ENCODE measurements around the gene TAP1.

Gene TAP1

DNA sequence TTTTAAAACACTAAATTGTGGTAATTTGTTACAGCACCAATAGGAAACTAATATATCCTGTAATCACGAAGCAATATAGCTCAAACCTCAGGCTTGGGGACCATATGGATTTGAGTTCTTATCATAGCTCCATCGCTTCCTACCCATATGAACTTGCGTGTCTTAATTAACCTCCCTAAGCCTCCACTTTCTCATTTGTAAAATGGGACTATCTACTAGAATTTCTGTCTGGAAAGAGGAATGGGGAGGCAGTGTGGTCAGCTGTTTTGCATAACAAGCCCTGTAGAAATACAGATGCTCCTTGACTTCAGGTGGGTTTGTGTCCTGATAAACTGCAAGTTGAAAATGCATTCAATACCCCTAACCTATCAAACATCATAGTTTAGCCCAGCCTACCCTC is 53.8 kb downstream of the TAP1 start:
- no peak overlapping the region for H3K4me2 ChIP-seq (ENCODE audit: low read length)

DNA sequence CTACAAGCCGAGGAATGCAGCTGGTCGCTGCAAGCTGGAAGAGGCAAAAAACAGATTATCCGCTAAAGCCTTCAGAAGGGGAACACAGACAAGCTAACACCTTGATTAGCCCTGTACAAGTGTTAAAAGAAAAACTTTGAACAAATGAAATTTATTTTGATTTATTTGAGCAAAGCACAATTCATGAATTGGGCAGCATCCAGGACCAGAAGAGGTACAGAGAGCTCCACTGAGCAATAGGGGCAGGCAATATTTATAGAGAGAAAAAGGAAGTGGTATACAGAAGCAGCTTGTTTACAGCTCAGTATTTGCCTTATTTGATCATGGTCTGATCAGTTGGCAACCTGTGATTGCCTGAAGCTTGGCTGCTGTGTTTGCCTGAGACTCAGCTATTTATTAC is 54.3 kb downstream of the TAP1 start:
- H3K9me2 ChIP-seq (ENCODE audit: low read depth, low read length): no peaks in the 10 kb centered on the region
- H3K4me2 ChIP-seq (ENCODE audit: low read length): no peak overlapping the region
- H3K4me3 ChIP-seq (ENCODE audit: low read depth, low read length, poor library complexity, severe bottlenecking): no peak overlapping the region
- H3K27ac ChIP-seq (ENCODE audit: low read depth, low read length, poor library complexity, severe bottlenecking): no peak overlapping the region
- H2AFZ ChIP-seq (ENCODE audit: low read length): no peak overlapping the region
- no peaks in the 10 kb centered on the region for H3F3A ChIP-seq (ENCODE audit: insufficient read depth, low read length)
- no peak for TF ChIP-seq EZH2 (IDR thresholded peaks at IDR 0.05; ENCODE audit: borderline replicate concordance, low read length)
- no peak for TF ChIP-seq CTCF (IDR thresholded peaks at IDR 0.05; ENCODE audit: low read length)
- H3K27me3 ChIP-seq (ENCODE audit: insufficient read depth, low read length): no peaks in the 10 kb centered on the region; the same call in 1 of the 2 replicates
- no peaks in the 10 kb centered on the region for H3K79me2 ChIP-seq (ENCODE audit: insufficient read depth, low read length)
- H3K36me3 ChIP-seq (ENCODE audit: insufficient read depth, low read length): no peaks in the 10 kb centered on the region; the same call in 1 of the 2 replicates
- no peaks in the 10 kb centered on the region for H4K20me1 ChIP-seq (ENCODE audit: insufficient read depth, low read length)
- no peak overlapping the region for H3K9ac ChIP-seq (ENCODE audit: low read length)
- peaks cover 7% of the 10 kb centered on the region for H3K9me3 ChIP-seq (ENCODE audit: low read length)
- peaks cover 16% of the 10 kb centered on the region for H3K4me1 ChIP-seq (ENCODE audit: insufficient read depth, low read length, severe bottlenecking)

More for the DNA sequence above, 53.8 kb downstream of the TAP1 start:
- no peaks in the 10 kb centered on the region for H4K20me1 ChIP-seq (ENCODE audit: insufficient read depth, low read length)
- H3K4me3 ChIP-seq (ENCODE audit: low read depth, low read length, poor library complexity, severe bottlenecking): no peak overlapping the region
- 0 out of 2 replicates have a peak overlapping the region, but pooled peaks have one; percentile 37 for H2AFZ ChIP-seq (ENCODE audit: low read length)
- H3K36me3 ChIP-seq (ENCODE audit: insufficient read depth, low read length): no peaks in the 10 kb centered on the region; the same call in 1 of the 2 replicates
- peaks cover 7% of the 10 kb centered on the region for H3K9me3 ChIP-seq (ENCODE audit: low read length)
- TF ChIP-seq CTCF (IDR thresholded peaks at IDR 0.05; ENCODE audit: low read length) (no peak), EZH2 (IDR thresholded peaks at IDR 0.05; ENCODE audit: borderline replicate concordance, low read length) (no peak)
- H3K79me2 ChIP-seq (ENCODE audit: insufficient read depth, low read length): no peaks in the 10 kb centered on the region
- H3K4me1 ChIP-seq (ENCODE audit: insufficient read depth, low read length, severe bottlenecking): peaks cover 15% of the 10 kb centered on the region
- H3K27me3 ChIP-seq (ENCODE audit: insufficient read depth, low read length): no peaks in the 10 kb centered on the region; the same call in 1 of the 2 replicates
- no peak overlapping the region for H3K9ac ChIP-seq (ENCODE audit: low read length)
- H3K9me2 ChIP-seq (ENCODE audit: low read depth, low read length): no peaks in the 10 kb centered on the region
- H3F3A ChIP-seq (ENCODE audit: insufficient read depth, low read length): no peaks in the 10 kb centered on the region
- H3K27ac ChIP-seq (ENCODE audit: low read depth, low read length, poor library complexity, severe bottlenecking): no peak overlapping the region

DNA sequence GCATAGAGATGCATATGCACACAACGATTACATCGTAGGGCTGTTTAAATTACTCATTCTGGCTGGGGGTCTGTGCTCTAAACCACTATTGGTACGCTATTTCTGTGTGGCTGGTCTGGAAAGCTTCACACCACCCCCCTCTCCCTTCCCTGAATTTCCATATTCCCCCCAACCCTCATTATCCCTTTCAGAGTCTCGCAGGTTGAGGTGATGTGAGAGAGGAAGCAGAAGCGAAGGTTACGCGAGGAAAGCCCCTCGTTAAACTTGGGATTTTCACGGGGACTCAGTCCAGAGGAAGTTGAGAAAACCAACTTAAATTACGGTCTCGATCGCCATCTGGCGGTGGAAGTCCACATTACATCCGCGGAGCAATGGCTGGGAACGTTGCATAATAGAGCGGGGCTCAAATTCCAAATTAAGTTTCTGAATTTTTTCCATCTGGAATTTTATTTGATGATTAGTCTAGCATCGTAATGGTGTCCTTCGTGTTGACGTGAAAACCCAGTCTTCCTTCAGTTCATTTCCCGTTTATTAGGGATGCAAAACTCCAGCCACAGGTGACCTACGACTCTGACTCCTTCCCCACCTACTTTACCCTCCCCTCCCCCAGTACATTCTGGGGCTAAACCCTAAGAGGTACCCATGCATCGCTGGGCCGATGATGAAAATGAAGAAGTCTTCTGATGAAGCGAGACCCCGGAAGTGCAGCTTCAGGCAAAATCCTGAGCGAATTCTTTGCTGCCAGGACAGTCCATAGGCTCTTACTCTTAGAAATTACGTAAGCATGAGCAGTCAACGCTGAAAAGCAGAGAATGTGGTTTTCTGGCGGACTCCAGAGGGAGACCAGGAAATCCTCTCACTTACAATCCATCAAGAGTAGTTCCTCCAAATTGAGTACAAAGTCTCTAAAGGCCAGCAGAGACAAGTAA is 56.4 kb downstream of the TAP1 start:
- Histone ChIP-seq H3F3A (ENCODE audit: insufficient read depth, low read length) (no peaks in the 10 kb centered on the region), H3K9ac (ENCODE audit: low read length) (peak overlapping the region; percentile 39; the same call in 1 of the 2 replicates)

More for the DNA sequence above, 56.4 kb downstream of the TAP1 start:
- Histone ChIP-seq H3K79me2 (ENCODE audit: insufficient read depth, low read length) (no peaks in the 10 kb centered on the region), H3K9me3 (ENCODE audit: low read length) (peaks cover 7% of the 10 kb centered on the region), H3K4me2 (ENCODE audit: low read length) (peak overlapping the region; percentile 74), H3K36me3 (ENCODE audit: insufficient read depth, low read length) (no peaks in the 10 kb centered on the region; the same call in 1 of the 2 replicates), H2AFZ (ENCODE audit: low read length) (peak overlapping the region; percentile 99), H4K20me1 (ENCODE audit: insufficient read depth, low read length) (no peaks in the 10 kb centered on the region), H3K4me1 (ENCODE audit: insufficient read depth, low read length, severe bottlenecking) (peaks cover 19% of the 10 kb centered on the region), H3K27me3 (ENCODE audit: insufficient read depth, low read length) (no peaks in the 10 kb centered on the region), H3K4me3 (ENCODE audit: low read depth, low read length, poor library complexity, severe bottlenecking) (peak overlapping the region; percentile 42), H3K27ac (ENCODE audit: low read depth, low read length, poor library complexity, severe bottlenecking) (peak overlapping the region; percentile 37), H3K9me2 (ENCODE audit: low read depth, low read length) (no peaks in the 10 kb centered on the region)
- TF ChIP-seq CTCF (IDR thresholded peaks at IDR 0.05; ENCODE audit: low read length) (peak; percentile 80), EZH2 (IDR thresholded peaks at IDR 0.05; ENCODE audit: borderline replicate concordance, low read length) (no peak)

Data from OCI-LY1 (cell line).